ENCODE data around the gene CCDC51. TPM values are rescaled to one million over a fixed set of nuclear protein-coding genes. Genes with fewer than 3 reads are reported as not detected.

The CCDC51 gene
- total RNA-seq, 8 experiments from 2014 or later = 14.9 to 90.4 (median 20.4) TPM

GRCh38 chr3:48422681-48423080, 17.2 kb downstream of the CCDC51 start:
- H3K4me3 ChIP-seq = no peak overlapping the region
- no peak for ATAC-seq (replicated peaks in 6 of 8)
- WGBS, 10 experiments = 92 to 100% (median 100%) methylated on average over 1 to 4 of the region's 8 CpGs; no CpG with 5 or more reads in 7 of the 10 experiments
- peaks cover 21 to 26% of the 10 kb centered on the region in 2 donors for H3K4me1 ChIP-seq (replicated peaks in 1 of 2)
- in situ Hi-C loops (cut with MboI; ENCODE audit: low pct_unique_long_range_greater_than_20kb in 2 of 9, low sequenced_read_pairs in 9 of 9, unreplicated experiment in 9 of 9) = no loop called here
- no peak overlapping the region for H3K27ac ChIP-seq

GRCh38 chr3:48422272-48422671, 17.6 kb downstream of the CCDC51 start:
- Histone ChIP-seq H3K4me3 (no peak overlapping the region), H3K4me1 (replicated peaks in 1 of 2) (peaks cover 17 to 22% of the 10 kb centered on the region in 2 donors), H3K27ac (no peak overlapping the region)
- in situ Hi-C loops (cut with MboI; ENCODE audit: low pct_unique_long_range_greater_than_20kb in 2 of 9, low sequenced_read_pairs in 9 of 9, unreplicated experiment in 9 of 9) = no loop called here
- ATAC-seq (replicated peaks in 6 of 8) = no peak
- 50 to 100% methylated on average over 1 of the region's 3 CpGs; no CpG with 5 or more reads in 8 of the 10 experiments for WGBS, 10 experiments

- Histone ChIP-seq H3K27ac (no peak overlapping the region), H3K4me1 (replicated peaks in 1 of 2) (peaks cover 4 to 5% of the 10 kb centered on the region in 2 donors), H3K4me3 (no peak overlapping the region)
- WGBS, 10 experiments = 80 to 100% (median 92%) methylated on average over 1 to 5 of the region's 14 CpGs; no CpG with 5 or more reads in 5 of the 10 experiments
- in situ Hi-C loops (cut with MboI; ENCODE audit: low pct_unique_long_range_greater_than_20kb in 2 of 9, low sequenced_read_pairs in 9 of 9, unreplicated experiment in 9 of 9) = no loop called here
- no peak for ATAC-seq (replicated peaks in 6 of 8)
Measured at GRCh38 chr3:48420561-48420960, 19.4 kb downstream of the CCDC51 start.

- H3K4me3 ChIP-seq = no peak overlapping the region
- H3K27ac ChIP-seq = no peak overlapping the region
- no peak for ATAC-seq (replicated peaks in 6 of 8)
- peaks cover 0 to 2% of the 10 kb centered on the region in 2 donors for H3K4me1 ChIP-seq (replicated peaks in 1 of 2)
- in situ Hi-C loops (cut with MboI; ENCODE audit: low pct_unique_long_range_greater_than_20kb in 2 of 9, low sequenced_read_pairs in 9 of 9, unreplicated experiment in 9 of 9) = no loop called here
- WGBS, 10 experiments = 70 to 100% methylated on average over 1 to 2 of the region's 17 CpGs; no CpG with 5 or more reads in 8 of the 10 experiments
Measured at GRCh38 chr3:48419597-48419996, 20.3 kb downstream of the CCDC51 start.

GRCh38 chr3:48419149-48419548, 20.8 kb downstream of the CCDC51 start:
- in situ Hi-C loops (cut with MboI; ENCODE audit: low pct_unique_long_range_greater_than_20kb in 2 of 9, low sequenced_read_pairs in 9 of 9, unreplicated experiment in 9 of 9) = no loop called here
- H3K4me1 ChIP-seq (replicated peaks in 1 of 2) = peaks cover 0 to 2% of the 10 kb centered on the region in 2 donors
- WGBS, 10 experiments = 93% methylated on average over 5 of the region's 9 CpGs; no CpG with 5 or more reads in 9 of the 10 experiments
- no peak for ATAC-seq (replicated peaks in 6 of 8)
- H3K4me3 ChIP-seq = no peak overlapping the region
- H3K27ac ChIP-seq = no peak overlapping the region

- Histone ChIP-seq H3K27ac (no peak overlapping the region), H3K4me1 (replicated peaks in 1 of 2) (peaks cover 0 to 2% of the 10 kb centered on the region in 2 donors), H3K4me3 (no peak overlapping the region)
- in situ Hi-C loops (cut with MboI; ENCODE audit: low pct_unique_long_range_greater_than_20kb in 2 of 9, low sequenced_read_pairs in 9 of 9, unreplicated experiment in 9 of 9) = no loop called here
- 81% methylated on average over 4 of the region's 9 CpGs; no CpG with 5 or more reads in 9 of the 10 experiments for WGBS, 10 experiments
- no peak for ATAC-seq (replicated peaks in 6 of 8)
Measured at GRCh38 chr3:48418651-48419050, 21.3 kb downstream of the CCDC51 start.

GRCh38 chr3:48418140-48418539, 21.8 kb downstream of the CCDC51 start:
- Histone ChIP-seq H3K4me3 (no peak overlapping the region), H3K27ac (no peak overlapping the region), H3K4me1 (replicated peaks in 1 of 2) (peaks cover 0 to 2% of the 10 kb centered on the region in 2 donors)
- in situ Hi-C loops (cut with MboI; ENCODE audit: low pct_unique_long_range_greater_than_20kb in 2 of 9, low sequenced_read_pairs in 9 of 9, unreplicated experiment in 9 of 9) = no loop called here
- ATAC-seq (replicated peaks in 6 of 8) = no peak
- WGBS, 10 experiments = 88 to 100% (median 94%) methylated on average over 3 to 10 of the region's 17 CpGs; no CpG with 5 or more reads in 6 of the 10 experiments

GRCh38 chr3:48417529-48418108, 22.3 kb downstream of the CCDC51 start:
- no peak for ATAC-seq (replicated peaks in 6 of 8)
- peaks cover 0 to 2% of the 10 kb centered on the region in 2 donors for H3K4me1 ChIP-seq (replicated peaks in 1 of 2)
- no peak overlapping the region for H3K27ac ChIP-seq
- in situ Hi-C loops (cut with MboI; ENCODE audit: low pct_unique_long_range_greater_than_20kb in 2 of 9, low sequenced_read_pairs in 9 of 9, unreplicated experiment in 9 of 9) = no loop called here
- no peak overlapping the region for H3K4me3 ChIP-seq
- WGBS, 10 experiments = 80 to 100% (median 97%) methylated on average over 1 to 5 of the region's 14 CpGs; no CpG with 5 or more reads in 4 of the 10 experiments

GRCh38 chr3:48416546-48416945, 23.4 kb downstream of the CCDC51 start:
- in situ Hi-C loops (cut with MboI; ENCODE audit: low pct_unique_long_range_greater_than_20kb in 2 of 9, low sequenced_read_pairs in 9 of 9, unreplicated experiment in 9 of 9) = no loop called here
- ATAC-seq (replicated peaks in 6 of 8) = no peak
- Histone ChIP-seq H3K4me3 (no peak overlapping the region), H3K27ac (no peak overlapping the region), H3K4me1 (replicated peaks in 1 of 2) (peaks cover 0 to 2% of the 10 kb centered on the region in 2 donors)
- 73 to 97% (median 89%) methylated on average over 4 of the region's 4 CpGs; no CpG with 5 or more reads in 6 of the 10 experiments for whole genome bisulfite sequencing, 10 experiments

GRCh38 chr3:48416091-48416505, 23.8 kb downstream of the CCDC51 start:
- ATAC-seq (replicated peaks in 6 of 8) = no peak
- Histone ChIP-seq H3K4me3 (no peak overlapping the region), H3K4me1 (replicated peaks in 1 of 2) (peaks cover 0 to 2% of the 10 kb centered on the region in 2 donors), H3K27ac (no peak overlapping the region)
- WGBS, 10 experiments = 81% methylated on average over 5 of the region's 14 CpGs; no CpG with 5 or more reads in 9 of the 10 experiments
- in situ Hi-C loops (cut with MboI; ENCODE audit: low pct_unique_long_range_greater_than_20kb in 2 of 9, low sequenced_read_pairs in 9 of 9, unreplicated experiment in 9 of 9) = no loop called here

- WGBS, 10 experiments = 79 to 97% methylated on average over 9 to 11 of the region's 24 CpGs; no CpG with 5 or more reads in 8 of the 10 experiments
- ATAC-seq (replicated peaks in 6 of 8) = peak in 1 of 8 experiments; percentile 13
- H3K4me1 ChIP-seq (replicated peaks in 1 of 2) = peaks cover 0 to 2% of the 10 kb centered on the region in 2 donors
- in situ Hi-C loops (cut with MboI; ENCODE audit: low pct_unique_long_range_greater_than_20kb in 2 of 9, low sequenced_read_pairs in 9 of 9, unreplicated experiment in 9 of 9) = no loop called here
- H3K4me3 ChIP-seq = no peak overlapping the region
- H3K27ac ChIP-seq = no peak overlapping the region
Measured at GRCh38 chr3:48415251-48415953, 24.5 kb downstream of the CCDC51 start.

- no peak for ATAC-seq (replicated peaks in 6 of 8)
- H3K27ac ChIP-seq = no peak overlapping the region
- no peak overlapping the region for H3K4me3 ChIP-seq
- peaks cover 0 to 2% of the 10 kb centered on the region in 2 donors for H3K4me1 ChIP-seq (replicated peaks in 1 of 2)
- in situ Hi-C loops (cut with MboI; ENCODE audit: low pct_unique_long_range_greater_than_20kb in 2 of 9, low sequenced_read_pairs in 9 of 9, unreplicated experiment in 9 of 9) = no loop called here
- 58 to 100% (median 85%) methylated on average over 1 to 10 of the region's 25 CpGs; no CpG with 5 or more reads in 5 of the 10 experiments for WGBS, 10 experiments
Measured at GRCh38 chr3:48414376-48415250, 25.3 kb downstream of the CCDC51 start.

GRCh38 chr3:48413611-48414010, 26.3 kb downstream of the CCDC51 start:
- H3K27ac ChIP-seq = no peak overlapping the region
- ATAC-seq (replicated peaks in 6 of 8) = no peak
- peaks cover 0 to 2% of the 10 kb centered on the region in 2 donors for H3K4me1 ChIP-seq (replicated peaks in 1 of 2)
- 92 to 100% methylated on average over 2 to 10 of the region's 14 CpGs; no CpG with 5 or more reads in 8 of the 10 experiments for WGBS, 10 experiments
- in situ Hi-C loops (cut with MboI; ENCODE audit: low pct_unique_long_range_greater_than_20kb in 2 of 9, low sequenced_read_pairs in 9 of 9, unreplicated experiment in 9 of 9) = no loop called here
- no peak overlapping the region for H3K4me3 ChIP-seq
